LNCaP clone FGC (cell line): ENCODE measurements around the gene MAP3K1.

Experiments used
- DNase-seq: peaks from one replicate; pipeline ENCODE4 v3.0.0-alpha.2; 2011; ENCODE audit warnings: low read depth
- H3K4me3 ChIP-seq: 2 replicates; pipeline ENCODE4 v1.5.1; 2011; ENCODE audit warnings: mild to moderate bottlenecking, low read depth, low read length, control low read depth
- CTCF ChIP-seq: IDR thresholded peaks from 2 replicates; pipeline ENCODE4 v1.5.1; 2012; ENCODE audit warnings: mild to moderate bottlenecking; ENCODE audit not compliant: control insufficient read depth, insufficient read depth; ENCODE audit errors: extremely low read depth

MAP3K1 gene

DNA sequence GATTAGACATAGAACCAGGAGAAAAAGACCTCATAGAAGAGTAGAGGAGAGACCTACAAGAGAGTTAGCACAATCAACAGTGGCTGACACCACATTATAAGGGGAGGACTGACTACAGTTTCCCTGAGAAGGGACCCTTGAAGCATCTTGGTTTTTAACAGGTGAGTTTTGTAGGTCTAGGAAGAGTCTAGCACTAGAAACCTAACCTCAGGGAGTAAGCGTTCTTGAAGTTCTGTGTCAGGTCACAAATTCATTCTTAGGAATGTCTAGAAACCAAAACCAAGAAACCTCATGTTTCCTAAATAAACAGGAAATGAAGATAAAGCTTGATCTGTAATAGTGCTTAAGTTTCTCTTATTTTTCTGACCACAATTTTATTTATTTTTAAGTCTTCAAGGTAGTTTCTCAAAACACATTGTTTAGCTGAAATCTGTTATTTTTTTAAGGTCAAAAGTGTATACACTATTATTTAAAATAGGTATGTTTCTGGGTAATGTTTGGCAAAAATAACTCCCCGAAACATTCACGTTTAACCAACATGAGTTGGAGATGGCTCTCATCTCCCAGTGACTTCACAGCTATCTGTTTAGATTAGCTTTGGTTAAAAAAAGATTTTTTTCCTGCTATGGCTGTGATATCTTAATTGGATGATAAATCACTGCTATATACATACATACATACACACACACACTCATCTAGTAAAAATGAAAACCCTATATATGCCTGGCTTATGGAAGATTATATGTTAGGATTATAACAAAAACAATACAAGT is 37.1 kb downstream of the MAP3K1 start:
- no peak for DNase-seq
- no peak overlapping the region for H3K4me3 ChIP-seq
- TF ChIP-seq CTCF = no peak

GRCh38 chr5:56853698-56854097 is 38.3 kb downstream of the MAP3K1 start:
- TF ChIP-seq CTCF = no peak
- H3K4me3 ChIP-seq = no peak overlapping the region
- no peak for DNase-seq

DNA sequence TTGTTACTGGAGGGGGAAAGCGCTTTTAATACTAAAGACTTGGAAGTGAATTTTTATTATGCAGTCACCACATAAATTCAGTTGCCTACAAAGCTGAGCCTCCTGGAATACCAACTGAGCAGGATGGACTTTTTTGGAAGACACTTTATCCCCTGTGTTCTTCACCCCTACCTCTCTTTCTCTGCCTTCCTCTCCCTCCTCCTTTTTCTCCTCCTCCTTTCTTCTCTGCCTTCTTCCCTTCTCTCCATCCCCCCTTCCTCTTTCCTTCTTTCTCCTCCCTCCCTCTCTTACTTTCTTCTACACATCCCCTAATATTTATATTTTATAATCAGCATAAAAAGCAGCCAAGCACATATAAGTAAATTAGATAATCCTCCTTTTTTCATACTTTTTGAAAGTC is 39.6 kb downstream of the MAP3K1 start:
- H3K4me3 ChIP-seq = no peak overlapping the region
- no peak for DNase-seq
- TF ChIP-seq CTCF = no peak

GRCh38 chr5:56856541-56857178 is 41.3 kb downstream of the MAP3K1 start:
- DNase-seq = no peak
- H3K4me3 ChIP-seq = no peak overlapping the region
- peak; percentile 21; the same call in 1 of the 2 replicates for TF ChIP-seq CTCF

- peak; percentile 78 for DNase-seq
- H3K4me3 ChIP-seq = no peak overlapping the region
- no peak for TF ChIP-seq CTCF
Measured at GRCh38 chr5:56858777-56859442, 43.6 kb downstream of the MAP3K1 start.

DNA sequence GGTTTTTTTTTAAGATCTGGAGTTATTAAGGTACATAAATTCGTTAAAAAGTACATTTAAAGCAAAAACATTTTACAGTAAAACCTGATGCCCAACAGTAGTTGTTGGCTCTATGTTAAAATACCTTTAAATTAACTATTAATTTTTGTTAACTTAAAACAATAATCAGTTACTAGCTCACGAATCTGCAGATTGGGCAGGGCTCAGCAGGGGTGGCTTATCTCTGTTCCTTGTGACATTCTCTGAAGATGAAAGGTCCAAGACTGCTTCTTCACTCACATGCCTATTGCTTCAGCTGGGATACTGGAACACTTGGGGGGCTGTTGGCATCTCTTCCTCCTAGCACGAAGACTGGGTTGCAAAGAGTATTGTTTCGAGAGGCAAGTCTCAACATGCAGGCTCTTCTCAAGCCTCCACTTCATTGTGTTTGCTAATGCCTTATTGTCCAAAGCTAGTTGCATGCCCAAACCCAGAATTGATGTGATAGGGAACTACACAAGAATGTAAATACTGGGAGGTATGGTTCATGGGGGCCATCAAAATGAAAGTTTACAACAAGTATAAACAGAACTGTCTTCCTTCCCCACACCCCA is 46.6 kb downstream of the MAP3K1 start:
- H3K4me3 ChIP-seq = no peak overlapping the region
- DNase-seq = no peak
- TF ChIP-seq CTCF = no peak
